ENCODE results near the gene TGFB1. TPM values are rescaled to one million over a fixed set of nuclear protein-coding genes. Genes with fewer than 3 reads are reported as not detected.

TGFB1 gene
- total and polyA plus RNA-seq, 4 donors, result 0.83 to 10.6 (median 6.9) TPM

GRCh38 chr19:41377977-41378709 is 24.4 kb upstream of the TGFB1 start:
- Histone ChIP-seq H3K4me3 (ENCODE audit: low read depth in 1 of 3, low read length in 3 of 3) (no peak overlapping the region), H3K27me3 (ENCODE audit: control insufficient read depth in 4 of 4, insufficient read depth in 4 of 4, low read length in 3 of 4) (no peaks in the 10 kb centered on the region), H3K4me1 (ENCODE audit: control insufficient read depth in 4 of 4, insufficient read depth in 4 of 4, low read length in 3 of 4) (peaks cover 0 to 6% (median 4%) of the 10 kb centered on the region in 4 donors), H3K27ac (ENCODE audit: low read depth in 1 of 2, low read length in 2 of 2) (no peak overlapping the region), H3K9ac (ENCODE audit: low read depth in 1 of 2, low read length in 2 of 2) (no peak overlapping the region), H3K36me3 (ENCODE audit: control insufficient read depth in 4 of 4, insufficient read depth in 3 of 4, low read depth in 1 of 4, low read length in 3 of 4) (no peaks in the 10 kb centered on the region), H3K9me3 (ENCODE audit: control insufficient read depth in 4 of 4, low read length in 3 of 4) (no peaks in the 10 kb centered on the region)
- TF ChIP-seq CTCF (IDR thresholded peaks at IDR 0.05; ENCODE audit: low read depth, low read length, missing input control) (no peak), SP1 (IDR thresholded peaks at IDR 0.05) (no peak), EGR1 (IDR thresholded peaks at IDR 0.05; ENCODE audit: low read depth in 2 of 2) (no peak), NR2F2 (IDR thresholded peaks at IDR 0.05) (no peak)
- no peak for DNase-seq (ENCODE audit: low spot score)
- WGBS, result 74% methylated on average over 9 of the region's 9 CpGs

- H3K27me3 ChIP-seq (ENCODE audit: control insufficient read depth in 4 of 4, insufficient read depth in 4 of 4, low read length in 3 of 4), result no peaks in the 10 kb centered on the region
- peak overlapping the region in 2 of 3 donors; percentile 57 to 60 for H3K4me3 ChIP-seq (ENCODE audit: low read depth in 1 of 3, low read length in 3 of 3)
- H3K9ac ChIP-seq (ENCODE audit: low read depth in 1 of 2, low read length in 2 of 2), result no peak overlapping the region
- H3K9me3 ChIP-seq (ENCODE audit: control insufficient read depth in 4 of 4, low read length in 3 of 4), result no peaks in the 10 kb centered on the region
- H3K4me1 ChIP-seq (ENCODE audit: control insufficient read depth in 4 of 4, insufficient read depth in 4 of 4, low read length in 3 of 4), result peaks cover 0 to 6% (median 4%) of the 10 kb centered on the region in 4 donors
- H3K27ac ChIP-seq (ENCODE audit: low read depth in 1 of 2, low read length in 2 of 2), result no peak overlapping the region
- H3K36me3 ChIP-seq (ENCODE audit: control insufficient read depth in 4 of 4, insufficient read depth in 3 of 4, low read depth in 1 of 4, low read length in 3 of 4), result no peaks in the 10 kb centered on the region
- 78% methylated on average over 8 of the region's 8 CpGs for WGBS
- TF ChIP-seq HNF4A (conservative IDR thresholded peaks at IDR 0.05) (no peak), CTCF (IDR thresholded peaks at IDR 0.05; ENCODE audit: low read depth, low read length, missing input control) (no peak), NR2F2 (IDR thresholded peaks at IDR 0.05) (no peak), ATF3 (IDR thresholded peaks at IDR 0.05) (no peak), HNF4G (IDR thresholded peaks at IDR 0.05) (no peak), EGR1 (IDR thresholded peaks at IDR 0.05; ENCODE audit: low read depth in 2 of 2) (no peak), YY1 (IDR thresholded peaks at IDR 0.05) (no peak), FOXA1 (IDR thresholded peaks at IDR 0.05) (no peak), RXRA (IDR thresholded peaks at IDR 0.05) (no peak), REST (IDR thresholded peaks at IDR 0.05) (no peak), MAX (IDR thresholded peaks at IDR 0.05) (no peak), GABPA (IDR thresholded peaks at IDR 0.05 in 1 of 2, conservative IDR thresholded peaks at IDR 0.05 in 1 of 2) (no peak), JUND (IDR thresholded peaks at IDR 0.05) (no peak), RAD21 (IDR thresholded peaks at IDR 0.05) (no peak), SP1 (IDR thresholded peaks at IDR 0.05) (no peak), TAF1 (conservative IDR thresholded peaks at IDR 0.05) (no peak)
- TF ChIP-seq, protein P1, sequence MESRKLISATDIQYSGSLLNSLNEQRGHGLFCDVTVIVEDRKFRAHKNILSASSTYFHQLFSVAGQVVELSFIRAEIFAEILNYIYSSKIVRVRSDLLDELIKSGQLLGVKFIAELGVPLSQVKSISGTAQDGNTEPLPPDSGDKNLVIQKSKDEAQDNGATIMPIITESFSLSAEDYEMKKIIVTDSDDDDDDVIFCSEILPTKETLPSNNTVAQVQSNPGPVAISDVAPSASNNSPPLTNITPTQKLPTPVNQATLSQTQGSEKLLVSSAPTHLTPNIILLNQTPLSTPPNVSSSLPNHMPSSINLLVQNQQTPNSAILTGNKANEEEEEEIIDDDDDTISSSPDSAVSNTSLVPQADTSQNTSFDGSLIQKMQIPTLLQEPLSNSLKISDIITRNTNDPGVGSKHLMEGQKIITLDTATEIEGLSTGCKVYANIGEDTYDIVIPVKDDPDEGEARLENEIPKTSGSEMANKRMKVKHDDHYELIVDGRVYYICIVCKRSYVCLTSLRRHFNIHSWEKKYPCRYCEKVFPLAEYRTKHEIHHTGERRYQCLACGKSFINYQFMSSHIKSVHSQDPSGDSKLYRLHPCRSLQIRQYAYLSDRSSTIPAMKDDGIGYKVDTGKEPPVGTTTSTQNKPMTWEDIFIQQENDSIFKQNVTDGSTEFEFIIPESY (IDR thresholded peaks at IDR 0.05), result no peak
- no peak for DNase-seq (ENCODE audit: low spot score)
These were observed 23.3 kb upstream of the TGFB1 start for GRCh38 chr19:41376998-41377365.
